ENCODE results near the gene IGBP1.
"Not testable (repeated sequence)": the region's sequence is repeated elsewhere in the genome, so short reads cannot be mapped to it uniquely, and the experiment has no call there.

IGBP1 gene

GRCh38 chrX:70168238-70169188 lies 35.3 kb downstream of the IGBP1 start:
- no peak for DNase-seq

GRCh38 chrX:70169281-70169680 lies 36.0 kb downstream of the IGBP1 start:
- DNase-seq = no peak

GRCh38 chrX:70171624-70172023 lies 38.4 kb downstream of the IGBP1 start:
- DNase-seq = no peak

GRCh38 chrX:70172221-70172620 lies 39.0 kb downstream of the IGBP1 start:
- no peak for DNase-seq

- no peak for DNase-seq
These were observed 39.7 kb downstream of the IGBP1 start for GRCh38 chrX:70172964-70173363.

GRCh38 chrX:70174754-70175153 lies 41.5 kb downstream of the IGBP1 start:
- no peak for DNase-seq

GRCh38 chrX:70175338-70175737 lies 42.1 kb downstream of the IGBP1 start:
- DNase-seq = no peak

GRCh38 chrX:70176938-70177533 lies 43.8 kb downstream of the IGBP1 start, which contains the start of gene DGAT2L6:
Gene DGAT2L6, plus strand, starts transcription at chrX:70177483. Its CDS starts 100 bp downstream, at chrX:70177583.
- DNase-seq = no peak

- no peak for DNase-seq
These were observed 49.8 kb downstream of the IGBP1 start for GRCh38 chrX:70183091-70183490.

- no peak for DNase-seq
These were observed 57.0 kb downstream of the IGBP1 start for GRCh38 chrX:70190225-70190624.

GRCh38 chrX:70196961-70197720 lies 63.9 kb downstream of the IGBP1 start:
- DNase-seq = no peak

GRCh38 chrX:70201732-70202131 lies 68.5 kb downstream of the IGBP1 start:
- no peak for DNase-seq

- no peak for DNase-seq
These were observed 75.2 kb downstream of the IGBP1 start for GRCh38 chrX:70208479-70208878.

GRCh38 chrX:70209570-70209969 lies 76.3 kb downstream of the IGBP1 start:
- DNase-seq = not testable (repeated sequence)
